ENCODE data around the gene ATP8B3. TPM values are rescaled to one million over a fixed set of nuclear protein-coding genes. Genes with fewer than 3 reads are reported as not detected.

Gene ATP8B3
- total and polyA plus RNA-seq, 9 of the 15 experiments (the other 6 are each of a cell fraction or from before 2014, with no cell fraction given) = 1.2 to 12.3 (median 3.8) TPM

- TF ChIP-seq CBX2 (IDR thresholded peaks at IDR 0.05; ENCODE audit: insufficient read depth, low read length, poor library complexity, severe bottlenecking) = no peak
- no peak for TF ChIP-seq CREM (IDR thresholded peaks at IDR 0.05; ENCODE audit: low read depth)
- no peak for TF ChIP-seq ZFP36 (IDR thresholded peaks at IDR 0.05; ENCODE audit: low read depth, low read length, partially characterized antibody)
- TF ChIP-seq SIX5 (IDR thresholded peaks at IDR 0.05; ENCODE audit: borderline replicate concordance in 1 of 2, insufficient read depth in 1 of 2, low read depth in 1 of 2, low read length in 2 of 2) = no peak
- TF ChIP-seq DDX20 (tag; IDR thresholded peaks at IDR 0.05; ENCODE audit: low read depth) = no peak
- no peak for TF ChIP-seq ZNF644 (tag; IDR thresholded peaks at IDR 0.05; ENCODE audit: low read depth)
- TF ChIP-seq ZZZ3 (IDR thresholded peaks at IDR 0.05) = no peak
- TF ChIP-seq ZNF217 (CRISPR knock-in tag; IDR thresholded peaks at IDR 0.05) = no peak
- no peak for TF ChIP-seq NR3C1 (CRISPR knock-in tag; IDR thresholded peaks at IDR 0.05)
- TF ChIP-seq PREB (CRISPR knock-in tag; IDR thresholded peaks at IDR 0.05) = no peak
- TF ChIP-seq ZNF449 (CRISPR knock-in tag; IDR thresholded peaks at IDR 0.05) = no peak
- TF ChIP-seq TEAD1 (CRISPR knock-in tag; IDR thresholded peaks at IDR 0.05) = peak in 1 of 2 experiments; percentile 70; a peak in 1 of 4 replicates
- TF ChIP-seq MCM3 (IDR thresholded peaks at IDR 0.05) = no peak
- TF ChIP-seq ZSCAN29 (IDR thresholded peaks at IDR 0.05) = no peak
- TF ChIP-seq MBD2 (IDR thresholded peaks at IDR 0.05; ENCODE audit: borderline replicate concordance, low read depth) = no peak
- TF ChIP-seq CCNT2 (IDR thresholded peaks at IDR 0.05; ENCODE audit: borderline replicate concordance, extremely low read depth, insufficient read length, low read depth, low read length) = peak; percentile 63
- TF ChIP-seq RBFOX2 (IDR thresholded peaks at IDR 0.05; ENCODE audit: low read depth, low read length) = peak; percentile 77
- peak; percentile 48; the same call in 1 of the 2 replicates for TF ChIP-seq SMAD4 (CRISPR knock-in tag; conservative IDR thresholded peaks at IDR 0.05)
- no peak for TF ChIP-seq CBFA2T2 (conservative IDR thresholded peaks at IDR 0.05)
- no peak for TF ChIP-seq STAT5A (IDR thresholded peaks at IDR 0.05; ENCODE audit: borderline replicate concordance, low read length)
- no peak for TF ChIP-seq CC2D1A (IDR thresholded peaks at IDR 0.05)
- TF ChIP-seq E2F8 (IDR thresholded peaks at IDR 0.05; ENCODE audit: low read depth, partially characterized antibody) = no peak
- no peak for TF ChIP-seq NUFIP1 (IDR thresholded peaks at IDR 0.05; ENCODE audit: partially characterized antibody)
- no peak for TF ChIP-seq PURB (CRISPR knock-in tag; IDR thresholded peaks at IDR 0.05; ENCODE audit: low read depth)
Measured at GRCh38 chr19:1812426-1813191, 533 bp upstream of the ATP8B3 start (continued).
